GM23338 (cell line): ENCODE data around the gene HFE. TPM values are rescaled to one million over a fixed set of nuclear protein-coding genes. Genes with fewer than 3 reads are reported as not detected.
A peak's percentile ranks its signal among the peaks of the same experiment; 100 is the strongest.

Experiments used
- ATAC-seq: fragments of 200-7000 bp; cut with Tn5 transposase; 3 replicates; pipeline ENCODE4 v1.9.1; 2020
- DNase-seq: peaks from one replicate; pipeline ENCODE4 v3.0.0-alpha.2; 2015; ENCODE audit warnings: low spot score
- H2AFZ ChIP-seq: fragments of 200-600 bp; sonication (generic); 2 replicates; pipeline ENCODE4 v1.8.0; 2016; ENCODE audit warnings: antibody characterized with exemption, mild to moderate bottlenecking, moderate library complexity
- H3F3A ChIP-seq: fragments of 200-600 bp; sonication (generic); replicated peaks from 2 replicates; pipeline ENCODE4 v1.8.0; 2017; ENCODE audit warnings: antibody characterized with exemption, mixed run types, low read depth
- H3K27ac ChIP-seq: fragments of 200-600 bp; sonication (generic); 2 replicates; pipeline ENCODE4 v1.6.1; 2016; ENCODE audit warnings: low read depth
- H3K27me3 ChIP-seq: fragments of 200-600 bp; sonication (generic); 2 replicates; pipeline ENCODE4 v1.8.0; 2016; ENCODE audit warnings: mild to moderate bottlenecking, mixed run types, moderate library complexity; ENCODE audit not compliant: insufficient read depth
- H3K36me3 ChIP-seq: fragments of 200-600 bp; sonication (generic); 2 replicates; pipeline ENCODE4 v1.8.0; 2016; ENCODE audit warnings: mild to moderate bottlenecking; ENCODE audit not compliant: insufficient read depth
- H3K4me1 ChIP-seq: fragments of 200-600 bp; sonication (generic); 2 replicates; pipeline ENCODE4 v1.8.0; 2016; ENCODE audit warnings: mild to moderate bottlenecking, moderate library complexity; ENCODE audit not compliant: insufficient read depth
- H3K4me2 ChIP-seq: fragments of 200-600 bp; sonication (generic); 2 replicates; pipeline ENCODE4 v1.7.1; 2017; ENCODE audit warnings: mixed run types
- H3K4me3 ChIP-seq: fragments of 200-600 bp; sonication (generic); 2 replicates; pipeline ENCODE4 v1.6.1; 2016; ENCODE audit warnings: mixed run types
- H3K79me2 ChIP-seq: fragments of 200-600 bp; sonication (generic); replicated peaks from 2 replicates; pipeline ENCODE4 v1.8.0; 2017; ENCODE audit warnings: mild to moderate bottlenecking; ENCODE audit not compliant: insufficient read depth
- H3K9me2 ChIP-seq: fragments of 200-600 bp; sonication (generic); 2 replicates; pipeline ENCODE4 v1.8.0; 2017; ENCODE audit not compliant: insufficient read depth
- H4K20me1 ChIP-seq: fragments of 200-600 bp; sonication (generic); replicated peaks from 2 replicates; pipeline ENCODE4 v1.8.0; 2017; ENCODE audit warnings: mild to moderate bottlenecking; ENCODE audit not compliant: insufficient read depth
- H3K27ac Mint-ChIP-seq: 2 replicates; pipeline ENCODE4 v1.8.0; 2020; ENCODE audit warnings: inconsistent platforms, mild to moderate bottlenecking, moderate library complexity, mixed read lengths
- H3K27me3 Mint-ChIP-seq: 3 replicates; pipeline ENCODE4 v1.8.0; 2022; ENCODE audit warnings: low read depth, mild to moderate bottlenecking, moderate library complexity, mixed read lengths, inconsistent platforms; ENCODE audit not compliant: insufficient read depth, poor library complexity
- H3K36me3 Mint-ChIP-seq: 3 replicates; pipeline ENCODE4 v1.8.0; 2021; ENCODE audit warnings: low read depth, mild to moderate bottlenecking, inconsistent platforms, moderate library complexity, mixed read lengths
- H3K4me1 Mint-ChIP-seq: 3 replicates; pipeline ENCODE4 v1.8.0; 2020; ENCODE audit warnings: mild to moderate bottlenecking, inconsistent platforms, mixed read lengths
- H3K4me3 Mint-ChIP-seq: 3 replicates; pipeline ENCODE4 v1.8.0; 2021; ENCODE audit warnings: moderate library complexity, mild to moderate bottlenecking, inconsistent platforms, mixed read lengths
- H3K9me3 Mint-ChIP-seq: 3 replicates; pipeline ENCODE4 v1.8.0; 2020; ENCODE audit warnings: moderate library complexity, mild to moderate bottlenecking, inconsistent platforms, mixed read lengths
- CREB1 ChIP-seq: fragments of 250-450 bp; sonication (Bioruptor Pico); IDR thresholded peaks from 2 replicates; pipeline ENCODE4 v1.5.0; 2020; ENCODE audit warnings: low read depth, mild to moderate bottlenecking, moderate library complexity
- CTCF ChIP-seq, 2 experiments: fragments of 200-600 bp in 1 of 2; sonication (generic) in 1 of 2; conservative IDR thresholded peaks; 2 replicates each; pipeline versions ENCODE4 v1.5.1 to v1.6.1; 2016 to 2017; ENCODE audit warnings: antibody characterized with exemption in 2 of 2, low read depth in 2 of 2, mild to moderate bottlenecking in 2 of 2, moderate library complexity in 1 of 2
- EZH2 ChIP-seq: fragments of 200-600 bp; sonication (generic); IDR thresholded peaks from one replicate; pipeline ENCODE4 v1.8.0; 2017; ENCODE audit warnings: antibody characterized with exemption, mild to moderate bottlenecking, low read depth; ENCODE audit not compliant: unreplicated experiment
- EZH2phosphoT487 ChIP-seq: fragments of 200-600 bp; sonication (generic); IDR thresholded peaks from one replicate; pipeline ENCODE4 v1.8.1; 2018; ENCODE audit warnings: antibody characterized with exemption; ENCODE audit not compliant: unreplicated experiment
- JUNB ChIP-seq: IDR thresholded peaks from one replicate; pipeline ENCODE4 v1.6.1; 2016; ENCODE audit warnings: antibody characterized with exemption; ENCODE audit not compliant: unreplicated experiment
- NANOG ChIP-seq: IDR thresholded peaks from 2 replicates; pipeline ENCODE4 v1.6.1; 2016; ENCODE audit warnings: antibody characterized with exemption, borderline replicate concordance
- POLR2AphosphoS5 ChIP-seq: IDR thresholded peaks from 2 replicates; pipeline ENCODE4 v1.6.1; 2016; ENCODE audit warnings: antibody characterized with exemption, low read depth
- REST ChIP-seq: IDR thresholded peaks from one replicate; pipeline ENCODE4 v1.6.1; 2018; ENCODE audit warnings: antibody characterized with exemption; ENCODE audit not compliant: unreplicated experiment
- STAT1 ChIP-seq: IDR thresholded peaks from one replicate; pipeline ENCODE4 v1.6.1; 2016; ENCODE audit warnings: antibody characterized with exemption; ENCODE audit not compliant: unreplicated experiment
- ZNF114 ChIP-seq: fragments of 250-450 bp; sonication (Bioruptor Pico); IDR thresholded peaks from 2 replicates; pipeline ENCODE4 v1.5.0; 2020; ENCODE audit warnings: mild to moderate bottlenecking, moderate library complexity
- ZNF331 ChIP-seq: fragments of 250-450 bp; sonication (Bioruptor Pico); IDR thresholded peaks from 2 replicates; pipeline ENCODE4 v1.5.0; 2020; ENCODE audit warnings: low read depth, mild to moderate bottlenecking, moderate library complexity
- ZNF462 ChIP-seq: fragments of 250-450 bp; sonication (Bioruptor Pico); IDR thresholded peaks from 2 replicates; pipeline ENCODE4 v1.5.0; 2020; ENCODE audit warnings: mild to moderate bottlenecking, moderate library complexity
- polyA plus RNA-seq: library from polyadenylated mRNA; unstranded; fragments of >200 nt; fragmentation: Nextera tagmentation; extraction: Ambion mirVana; gene quantifications from 2 replicates; pipeline ENCODE4 v1.2.1, GENCODE V29; 2016
- total RNA-seq: library from RNA; depleted of rRNA; stranded (reverse); fragments of >200 nt; shearing (Covaris generic); gene quantifications from 2 replicates; pipeline ENCODE4 v1.2.3, GENCODE V29; 2014
- TF ChIP-seq, protein P1 (sequence below): IDR thresholded peaks from 2 replicates; pipeline ENCODE4 v1.6.1; 2016; ENCODE audit warnings: antibody characterized with exemption

HFE gene
- total and polyA plus RNA-seq, 2 experiments from 2014 or later: 0.53 to 0.63 TPM

- no peak overlapping the region; the same call in 2 of the 3 replicates for H3K4me3 Mint-ChIP-seq
These were observed 53.2 kb downstream of the HFE start for GRCh38 chr6:26140254-26140966.

More at GRCh38 chr6:26140254-26140966, 53.2 kb downstream of the HFE start:
- ATAC-seq (no peak; the same call in 2 of the 3 replicates), DNase-seq (no peak)
- Mint-ChIP-seq H3K27ac (peak overlapping the region; percentile 5; the same call in 1 of the 2 replicates), H3K36me3 (no peaks in the 10 kb centered on the region; the same call in 2 of the 3 replicates), H3K4me1 (peaks cover 9% of the 10 kb centered on the region), H3K9me3 (no peaks in the 10 kb centered on the region), H3K27me3 (no peaks in the 10 kb centered on the region)
- H3K36me3 ChIP-seq: 0 out of 2 replicates have a peak, but pooled peaks cover 4% of the 10 kb centered on the region
- H3K4me3 ChIP-seq: no peak overlapping the region
- H3K79me2 ChIP-seq: no peaks in the 10 kb centered on the region; the same call in 1 of the 2 replicates
- no peaks in the 10 kb centered on the region for H3K9me2 ChIP-seq
- no peak overlapping the region for H2AFZ ChIP-seq
- TF ChIP-seq STAT1 (no peak), ZNF331 (no peak), JUNB (no peak), ZNF114 (no peak), EZH2phosphoT487 (no peak), CTCF (conservative IDR thresholded peaks at IDR 0.05; ENCODE audit: low read depth in 2 of 2) (no peak), CREB1 (no peak), REST (no peak), EZH2 (no peak), ZNF462 (CRISPR knock-in tag) (no peak), NANOG (no peak), POLR2AphosphoS5 (no peak; the same call in 1 of the 2 replicates)
- TF ChIP-seq, protein P1, sequence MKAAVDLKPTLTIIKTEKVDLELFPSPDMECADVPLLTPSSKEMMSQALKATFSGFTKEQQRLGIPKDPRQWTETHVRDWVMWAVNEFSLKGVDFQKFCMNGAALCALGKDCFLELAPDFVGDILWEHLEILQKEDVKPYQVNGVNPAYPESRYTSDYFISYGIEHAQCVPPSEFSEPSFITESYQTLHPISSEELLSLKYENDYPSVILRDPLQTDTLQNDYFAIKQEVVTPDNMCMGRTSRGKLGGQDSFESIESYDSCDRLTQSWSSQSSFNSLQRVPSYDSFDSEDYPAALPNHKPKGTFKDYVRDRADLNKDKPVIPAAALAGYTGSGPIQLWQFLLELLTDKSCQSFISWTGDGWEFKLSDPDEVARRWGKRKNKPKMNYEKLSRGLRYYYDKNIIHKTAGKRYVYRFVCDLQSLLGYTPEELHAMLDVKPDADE: no peak
- no peaks in the 10 kb centered on the region for H4K20me1 ChIP-seq
- no peak overlapping the region for H3K4me2 ChIP-seq
- no peaks in the 10 kb centered on the region for H3K4me1 ChIP-seq
- H3K27me3 ChIP-seq: no peaks in the 10 kb centered on the region
- H3K27ac ChIP-seq: no peak overlapping the region
- no peaks in the 10 kb centered on the region for H3F3A ChIP-seq
